ENCODE results near the gene WNT9B. TPM values are rescaled to one million over a fixed set of nuclear protein-coding genes. Genes with fewer than 3 reads are reported as not detected.

Gene WNT9B
- total and polyA plus RNA-seq, 8 donors = 0.12 to 0.32 (median 0.28) TPM; not detected in 3

GRCh38 chr17:46818316-46818928 is 33.0 kb upstream of the WNT9B start, which contains the start of gene WNT3:
Gene WNT3, minus strand, starts transcription at chr17:46818692. Its CDS starts 95 bp downstream, at chr17:46818597.
- FAIRE-seq (no peak), ATAC-seq (peak in 2 of 4 donors; percentile 17 to 44), DNase-seq (no peak)
- 9 to 11% methylated on average over 38 to 47 of the region's 47 CpGs for WGBS, 2 donors
- Histone ChIP-seq H3K27me3 (peaks cover 0 to 20% (median 4%) of the 10 kb centered on the region in 4 donors), H3K9me3 (no peaks in the 10 kb centered on the region), H3K36me3 (no peaks in the 10 kb centered on the region), H3K4me3 (peak within 1 kb of the TSS in 3 of 4 donors; percentile 16 to 50 (median 25)), H3K4me1 (peaks cover 0 to 10% (median 0%) of the 10 kb centered on the region in 3 donors), H3K27ac (no peak within 1 kb of the TSS)
- no peak for TF ChIP-seq CTCF (IDR thresholded peaks at IDR 0.05)
- intact Hi-C loops (cut with DNase I) = no loop called here

GRCh38 chr17:46818929-46819859 is 32.2 kb upstream of the WNT9B start:
- Histone ChIP-seq H3K4me3 (peak overlapping the region in 3 of 4 donors; percentile 16 to 50 (median 25)), H3K36me3 (no peaks in the 10 kb centered on the region), H3K27me3 (peaks cover 0 to 20% (median 4%) of the 10 kb centered on the region in 4 donors), H3K4me1 (peaks cover 0 to 10% (median 0%) of the 10 kb centered on the region in 3 donors), H3K9me3 (no peaks in the 10 kb centered on the region), H3K27ac (no peak overlapping the region)
- DNase-seq (peak in 1 of 6 donors; percentile 66), FAIRE-seq (no peak), ATAC-seq (peak; percentile 24 to 42 (median 34))
- intact Hi-C loops (cut with DNase I) = no loop called here
- WGBS, 2 donors = 11 to 12% methylated on average over 50 to 72 of the region's 72 CpGs
- no peak for TF ChIP-seq CTCF (IDR thresholded peaks at IDR 0.05)

GRCh38 chr17:46819906-46820351 is 31.5 kb upstream of the WNT9B start:
- intact Hi-C loops (cut with DNase I) = no loop called here
- Histone ChIP-seq H3K27me3 (peaks cover 0 to 20% (median 4%) of the 10 kb centered on the region in 4 donors), H3K4me1 (peaks cover 0 to 10% (median 0%) of the 10 kb centered on the region in 3 donors), H3K4me3 (no peak overlapping the region), H3K9me3 (no peaks in the 10 kb centered on the region), H3K27ac (no peak overlapping the region), H3K36me3 (no peaks in the 10 kb centered on the region)
- no peak for FAIRE-seq
- 55 to 62% methylated on average over 20 to 24 of the region's 24 CpGs for WGBS, 2 donors
- no peak for TF ChIP-seq CTCF (IDR thresholded peaks at IDR 0.05)
- ATAC-seq = no peak
- no peak for DNase-seq

- TF ChIP-seq CTCF (IDR thresholded peaks at IDR 0.05) = no peak
- intact Hi-C loops (cut with DNase I) = no loop called here
- Histone ChIP-seq H3K4me3 (no peak overlapping the region), H3K27me3 (peaks cover 0 to 20% (median 4%) of the 10 kb centered on the region in 4 donors), H3K4me1 (peaks cover 0 to 10% (median 0%) of the 10 kb centered on the region in 3 donors), H3K27ac (no peak overlapping the region), H3K9me3 (no peaks in the 10 kb centered on the region), H3K36me3 (no peaks in the 10 kb centered on the region)
- FAIRE-seq = no peak
- WGBS, 2 donors = 70 to 73% methylated on average over 13 of the region's 13 CpGs
- no peak for ATAC-seq
- no peak for DNase-seq
Measured at GRCh38 chr17:46820592-46821450, 30.6 kb upstream of the WNT9B start.
